ENCODE data around the gene ZBED5. TPM values are rescaled to one million over a fixed set of nuclear protein-coding genes. Genes with fewer than 3 reads are reported as not detected.

ZBED5 gene
- total and polyA plus RNA-seq, 2 of the 4 experiments (the other 2 are of a cell fraction): 28.2 to 30.8 TPM

GRCh38 chr11:10891151-10891720 lies 33.4 kb upstream of the ZBED5 start:
- H3K56ac ChIP-seq (ENCODE audit: extremely low read depth, insufficient read depth, low read length): no peak overlapping the region
- no peak overlapping the region for H4K5ac ChIP-seq (ENCODE audit: low read depth, low read length)
- ATAC-seq (ENCODE audit: low read depth): no peak
- peaks cover 0 to 20% of the 10 kb centered on the region in 2 experiments; a peak in 2 of 4 replicates for H3K79me1 ChIP-seq (ENCODE audit: low read depth in 1 of 2, low read length in 2 of 2)
- no peaks in the 10 kb centered on the region for H3K36me3 ChIP-seq (ENCODE audit: control insufficient read depth, insufficient read depth, low read length)
- no peak overlapping the region for H2BK120ac ChIP-seq (ENCODE audit: low read depth, low read length)
- no peak overlapping the region for H3K4ac ChIP-seq (ENCODE audit: low read depth, low read length)
- no peak overlapping the region for H3K4me3 ChIP-seq (ENCODE audit: insufficient read depth, low read depth, low read length)
- no CpG with 5 or more reads among the region's 1 CpG for WGBS, 2 experiments (ENCODE audit: extremely low coverage in 2 of 2, insufficient read length in 1 of 2)
- H3K4me2 ChIP-seq (ENCODE audit: low read depth, low read length): no peak overlapping the region
- H2BK15ac ChIP-seq (ENCODE audit: low read depth, low read length): no peak overlapping the region
- no peaks in the 10 kb centered on the region for H3K27me3 ChIP-seq (ENCODE audit: control insufficient read depth, insufficient read depth, low read length)
- no peak overlapping the region for H2BK20ac ChIP-seq (ENCODE audit: low read depth, low read length)
- no peak overlapping the region for H2BK5ac ChIP-seq (ENCODE audit: low read depth, low read length, poor library complexity, severe bottlenecking)
- TF ChIP-seq MAZ (IDR thresholded peaks at IDR 0.05; ENCODE audit: borderline replicate concordance, low read depth, low read length) (no peak), FOS (IDR thresholded peaks at IDR 0.05; ENCODE audit: low read depth, low read length) (no peak), RFX5 (IDR thresholded peaks at IDR 0.05; ENCODE audit: low read depth, low read length) (no peak), CHD1 (IDR thresholded peaks at IDR 0.05; ENCODE audit: low read depth, low read length) (no peak), ELK1 (IDR thresholded peaks at IDR 0.05; ENCODE audit: borderline replicate concordance, low read depth, low read length) (no peak), CEBPB (IDR thresholded peaks at IDR 0.05; ENCODE audit: low read depth, low read length) (no peak), BHLHE40 (IDR thresholded peaks at IDR 0.05; ENCODE audit: low read depth, low read length) (no peak), MXI1 (IDR thresholded peaks at IDR 0.05; ENCODE audit: borderline replicate concordance, low read depth, low read length) (no peak), NFE2L2 (IDR thresholded peaks at IDR 0.05; ENCODE audit: low read depth, low read length) (no peak), MAFK (IDR thresholded peaks at IDR 0.05; ENCODE audit: low read depth, low read length) (no peak), USF2 (IDR thresholded peaks at IDR 0.05; ENCODE audit: low read depth, low read length) (no peak), RAD21 (IDR thresholded peaks at IDR 0.05; ENCODE audit: low read length) (no peak), RCOR1 (IDR thresholded peaks at IDR 0.05; ENCODE audit: insufficient replicate concordance, low read length) (no peak), SMC3 (IDR thresholded peaks at IDR 0.05; ENCODE audit: low read depth, low read length) (no peak), POLR2A (IDR thresholded peaks at IDR 0.05; ENCODE audit: low read depth, low read length) (no peak), CTCF (conservative IDR thresholded peaks at IDR 0.05; ENCODE audit: low read depth, low read length) (no peak)
- in situ Hi-C loops (cut with MboI; ENCODE audit: low sequenced_read_pairs) (no loop called here), intact Hi-C loops (cut with micrococcal nuclease) (no loop called here), dilution Hi-C loops (cut with HindIII; ENCODE audit: low sequenced_read_pairs, unreplicated experiment) (no loop called here)
- peaks cover 14% of the 10 kb centered on the region for H3K9me1 ChIP-seq (ENCODE audit: insufficient read depth, low read length)
- peaks cover 14% of the 10 kb centered on the region for H3K4me1 ChIP-seq (ENCODE audit: control insufficient read depth, insufficient read depth, low read length)
- no peak overlapping the region for H2AFZ ChIP-seq (replicated peaks; ENCODE audit: low read length, poor library complexity)
- no peak overlapping the region for H2AK9ac ChIP-seq (replicated peaks; ENCODE audit: low read depth, low read length, poor library complexity)
- no peak overlapping the region for H3K27ac ChIP-seq (ENCODE audit: insufficient read depth, low read length)
- BruUV-seq (replicated peaks): no TSS peak
- no peak overlapping the region for H3K23ac ChIP-seq (ENCODE audit: low read depth, low read length)
- H3K9me3 ChIP-seq (ENCODE audit: control insufficient read depth, insufficient read depth, low read length): no peaks in the 10 kb centered on the region
- ChIA-PET CTCF (interaction anchor here (1.9 kb wide), 1 partner anchor 13 kb away, joined by 4 read pairs; no protein-coding TSS in a partner anchor), POLR2A (ENCODE audit: unreplicated experiment) (no interaction called here)
- H4K8ac ChIP-seq (ENCODE audit: low read depth in 2 of 2, low read length in 2 of 2): no peak overlapping the region
- no peaks in the 10 kb centered on the region for H4K20me1 ChIP-seq (ENCODE audit: insufficient read depth, low read length)
- no peak overlapping the region for H3K14ac ChIP-seq (replicated peaks; ENCODE audit: low read depth, low read length)
- H3K18ac ChIP-seq (ENCODE audit: low read depth, low read length): no peak overlapping the region
- DNase-seq: no peak
- no peak overlapping the region for H2AK5ac ChIP-seq (ENCODE audit: low read depth, low read length)
- H4K91ac ChIP-seq (ENCODE audit: insufficient read depth, low read depth, low read length): no peak overlapping the region
- H3K9ac ChIP-seq (ENCODE audit: low read depth, low read length): no peak overlapping the region
